GM21526 (cell line): ENCODE data around the gene CNGA2.

Experiments
- ATAC-seq: cut with Tn5 transposase; IDR thresholded peaks from one replicate; pipeline ENCODE4 v1.9.1; 2021; ENCODE audit warnings: moderate library complexity; ENCODE audit not compliant: unreplicated experiment, low FRiP score

Gene CNGA2

GRCh38 chrX:151711154-151711553, 23.4 kb upstream of the CNGA2 start:
- no peak for ATAC-seq

GRCh38 chrX:151711787-151712186, 22.8 kb upstream of the CNGA2 start:
- ATAC-seq, result no peak

DNA sequence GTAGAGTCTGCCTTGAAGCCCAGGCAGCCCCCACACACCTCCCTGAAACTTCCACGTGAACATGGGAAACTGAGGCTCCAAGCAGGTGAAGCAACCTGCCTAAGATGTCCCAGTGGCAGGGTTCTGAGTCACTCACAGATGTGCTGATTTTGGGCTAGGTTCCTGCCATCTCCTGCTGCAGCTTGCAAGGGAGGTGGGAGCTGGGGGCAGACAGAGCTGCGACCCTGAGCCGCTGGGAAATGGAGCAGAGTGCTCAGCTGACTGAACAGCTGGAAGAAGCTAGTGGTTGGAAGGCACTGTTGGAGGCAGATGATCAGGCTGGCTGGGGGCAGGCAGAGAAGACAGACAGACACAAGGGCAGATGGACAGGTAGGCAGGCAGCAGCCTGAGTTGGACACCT, 22.3 kb upstream of the CNGA2 start:
- ATAC-seq, result no peak

GRCh38 chrX:151713849-151714248, 20.7 kb upstream of the CNGA2 start:
- peak; percentile 77 for ATAC-seq

GRCh38 chrX:151714362-151714761, 20.2 kb upstream of the CNGA2 start:
- no peak for ATAC-seq

- ATAC-seq, result no peak
Observed at GRCh38 chrX:151715752-151716151, 18.8 kb upstream of the CNGA2 start, which contains the start of gene FATE1. Gene FATE1 (plus strand): TSS chrX:151716035. CDS start chrX:151716120, 85 bp downstream.

GRCh38 chrX:151722241-151722846, 12.2 kb upstream of the CNGA2 start:
- ATAC-seq, result no peak

DNA sequence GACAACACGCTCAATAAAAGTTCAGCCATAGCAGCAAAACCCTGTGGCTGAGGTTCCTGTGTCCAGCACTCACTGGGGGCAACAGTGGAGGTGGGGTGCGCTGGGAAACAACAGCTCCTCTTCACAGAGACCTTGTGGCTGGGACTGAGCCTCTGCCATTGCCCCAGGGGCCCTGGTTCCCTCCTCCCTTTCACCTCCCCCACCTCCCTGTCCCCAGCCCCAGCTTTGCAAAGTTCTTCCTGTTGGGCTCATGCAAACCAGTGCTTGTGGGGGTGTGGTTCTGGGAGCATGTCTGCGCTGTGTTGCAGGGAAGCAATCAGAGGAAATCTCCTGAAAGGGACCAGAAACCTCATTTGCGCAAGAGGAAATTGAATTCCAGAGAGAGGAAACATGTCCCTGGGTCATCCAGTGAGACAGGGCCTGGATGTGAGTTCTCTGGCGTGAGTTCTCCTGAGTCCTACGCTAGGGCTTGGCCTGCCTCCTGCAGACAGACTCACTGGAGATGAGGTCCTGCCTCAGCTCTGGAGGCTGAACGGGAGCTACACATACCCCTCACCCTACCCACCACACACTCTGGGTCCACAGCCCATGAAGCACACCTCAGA, 11.3 kb upstream of the CNGA2 start:
- no peak for ATAC-seq

GRCh38 chrX:151724563-151725337, 9.8 kb upstream of the CNGA2 start:
- ATAC-seq, result no peak

DNA sequence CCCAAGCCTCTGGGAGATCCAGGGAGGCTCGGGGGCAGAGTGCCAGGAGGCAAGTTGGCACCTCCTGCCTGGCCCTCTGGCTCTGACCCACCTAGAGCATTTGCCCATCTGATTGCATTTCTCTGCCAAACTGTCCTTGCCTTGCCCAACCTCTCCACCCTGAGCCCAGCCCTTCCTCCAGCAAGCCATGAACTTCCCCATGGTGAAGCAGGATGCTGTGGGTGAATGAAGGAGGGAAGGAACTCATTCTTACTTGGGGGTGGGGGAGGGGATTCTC, 9.3 kb upstream of the CNGA2 start:
- ATAC-seq, result no peak

GRCh38 chrX:151726751-151727150, 7.8 kb upstream of the CNGA2 start:
- ATAC-seq, result no peak

- no peak for ATAC-seq
Observed at GRCh38 chrX:151727346-151727745, 7.2 kb upstream of the CNGA2 start.

GRCh38 chrX:151729056-151729725, 5.4 kb upstream of the CNGA2 start:
- no peak for ATAC-seq

DNA sequence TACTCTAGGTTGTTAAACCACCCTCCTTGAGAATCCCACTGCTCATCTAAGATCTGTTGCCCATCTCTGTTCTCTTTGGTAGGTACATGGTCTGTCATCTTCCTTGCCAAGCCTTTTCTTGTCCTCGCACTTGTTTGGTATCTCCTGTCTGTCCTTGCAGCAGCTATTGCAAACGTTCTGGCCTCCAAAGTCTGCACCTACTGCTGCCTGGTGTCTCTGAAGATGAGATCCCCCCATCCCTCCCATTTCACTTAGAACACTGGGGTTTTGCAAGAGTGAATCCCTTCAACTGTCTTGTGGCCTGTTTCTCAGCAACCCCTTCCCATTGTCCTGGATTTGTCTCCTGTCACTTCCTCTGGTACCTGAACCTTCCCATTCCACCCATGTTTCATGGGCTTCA, 673 bp downstream of the CNGA2 start:
- ATAC-seq, result no peak

- no peak for ATAC-seq
Observed at GRCh38 chrX:151736685-151737084, 2.1 kb downstream of the CNGA2 start.

DNA sequence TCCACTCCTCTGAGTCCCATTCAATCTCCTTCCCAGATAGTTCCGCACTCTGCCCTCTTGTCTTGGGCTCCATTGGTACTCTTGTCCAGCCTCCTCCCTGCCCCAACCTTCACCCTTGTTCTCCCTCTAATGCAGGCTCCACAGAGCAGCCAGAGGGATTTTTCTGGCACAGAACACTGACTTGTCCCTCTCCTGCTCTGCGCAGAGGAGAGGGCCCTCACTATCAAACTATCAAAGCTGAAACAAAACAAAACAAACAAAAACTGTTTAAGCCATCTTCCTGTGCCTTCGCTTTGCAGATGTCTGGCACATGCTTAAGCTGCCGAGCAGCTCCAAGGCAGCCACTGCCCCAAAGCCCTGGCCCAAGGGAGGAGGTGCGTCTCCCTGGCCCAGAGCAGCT, 2.9 kb downstream of the CNGA2 start:
- no peak for ATAC-seq

DNA sequence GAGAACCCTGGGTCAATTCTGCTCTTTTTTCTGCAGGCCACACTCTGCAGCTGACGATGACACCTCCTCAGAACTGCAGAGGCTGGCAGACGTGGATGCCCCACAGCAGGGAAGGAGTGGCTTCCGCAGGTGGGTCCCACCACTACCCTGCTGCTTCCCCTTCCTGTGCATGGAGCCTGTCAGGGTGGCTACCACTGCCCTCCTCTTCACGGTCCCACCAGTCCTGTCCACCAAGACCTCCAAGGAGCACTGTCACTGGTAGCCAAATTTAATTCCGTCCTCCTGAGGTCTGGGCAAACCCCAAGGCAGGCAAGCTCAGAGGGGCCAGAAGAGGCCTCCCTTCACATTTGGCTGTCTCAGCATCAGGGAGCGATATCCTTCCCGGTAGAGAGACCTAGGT, 4.2 kb downstream of the CNGA2 start:
- ATAC-seq, result no peak

- no peak for ATAC-seq
Observed at GRCh38 chrX:151741606-151742005, 7.1 kb downstream of the CNGA2 start.

GRCh38 chrX:151742311-151742710, 7.8 kb downstream of the CNGA2 start:
- ATAC-seq, result no peak

DNA sequence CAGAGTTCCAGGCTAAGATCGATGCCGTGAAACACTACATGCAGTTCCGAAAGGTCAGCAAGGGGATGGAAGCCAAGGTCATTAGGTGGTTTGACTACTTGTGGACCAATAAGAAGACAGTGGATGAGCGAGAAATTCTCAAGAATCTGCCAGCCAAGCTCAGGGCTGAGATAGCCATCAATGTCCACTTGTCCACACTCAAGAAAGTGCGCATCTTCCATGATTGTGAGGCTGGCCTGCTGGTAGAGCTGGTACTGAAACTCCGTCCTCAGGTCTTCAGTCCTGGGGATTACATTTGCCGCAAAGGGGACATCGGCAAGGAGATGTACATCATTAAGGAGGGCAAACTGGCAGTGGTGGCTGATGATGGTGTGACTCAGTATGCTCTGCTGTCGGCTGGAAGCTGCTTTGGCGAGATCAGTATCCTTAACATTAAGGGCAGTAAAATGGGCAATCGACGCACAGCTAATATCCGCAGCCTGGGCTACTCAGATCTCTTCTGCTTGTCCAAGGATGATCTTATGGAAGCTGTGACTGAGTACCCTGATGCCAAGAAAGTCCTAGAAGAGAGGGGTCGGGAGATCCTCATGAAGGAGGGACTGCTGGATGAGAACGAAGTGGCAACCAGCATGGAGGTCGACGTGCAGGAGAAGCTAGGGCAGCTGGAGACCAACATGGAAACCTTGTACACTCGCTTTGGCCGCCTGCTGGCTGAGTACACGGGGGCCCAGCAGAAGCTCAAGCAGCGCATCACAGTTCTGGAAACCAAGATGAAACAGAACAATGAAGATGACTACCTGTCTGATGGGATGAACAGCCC, 9.3 kb downstream of the CNGA2 start:
- ATAC-seq, result no peak

GRCh38 chrX:151745651-151746050, 11.1 kb downstream of the CNGA2 start:
- ATAC-seq, result no peak
